Caki2 (cell line): ENCODE results near the gene KCTD4. TPM values are rescaled to one million over a fixed set of nuclear protein-coding genes. Genes with fewer than 3 reads are reported as not detected.
A peak's percentile ranks its signal among the peaks of the same experiment; 100 is the strongest.
"Not testable (repeated sequence)": the region's sequence is repeated elsewhere in the genome, so short reads cannot be mapped to it uniquely, and the experiment has no call there.

Source experiments
- DNase-seq: peaks from one replicate; pipeline ENCODE4 v3.0.0-alpha.2; 2015; ENCODE audit warnings: low read depth
- in situ Hi-C: cut with HindIII; loops from 2 replicates; pipeline ENCODE4 v1.10.0; 2016; ENCODE audit warnings: low sequenced_read_pairs, low pct_unique_long_range_greater_than_20kb, mixed read lengths
- total RNA-seq: library from RNA; depleted of rRNA; stranded (reverse); fragments of >200 nt; shearing (Covaris generic); gene quantifications from 2 replicates; pipeline ENCODE4 v1.2.3, GENCODE V29; 2014; ENCODE audit warnings: low replicate concordance; rRNA removed

Gene KCTD4
- total RNA-seq: 2.2 and 5.0 TPM in 2 replicates

DNA sequence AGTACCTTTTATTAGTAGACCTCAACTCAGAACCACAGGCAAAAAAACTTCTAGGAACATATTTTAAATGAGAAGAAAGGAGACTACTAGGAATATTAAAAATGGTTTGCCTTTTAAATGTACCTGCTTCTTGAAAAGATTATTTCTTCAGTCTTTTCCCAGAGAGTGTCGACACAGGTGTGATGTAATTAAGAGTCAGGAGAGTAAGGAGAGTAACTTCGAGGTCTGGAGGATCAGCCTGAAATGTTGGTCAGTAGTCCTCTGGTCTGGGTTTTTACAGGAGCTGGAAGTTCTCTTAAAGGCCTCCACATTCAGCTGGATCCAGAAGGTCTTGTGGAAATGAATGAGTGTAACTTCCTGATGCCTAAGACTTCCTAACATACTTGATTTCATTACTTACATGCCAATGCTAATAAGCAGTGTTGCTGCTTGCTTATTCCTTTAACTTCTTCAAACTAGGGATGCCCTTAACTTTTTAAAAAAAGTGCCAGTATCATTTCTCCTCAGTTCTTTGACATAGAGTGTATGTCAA is at the start of gene KCTD4:
Gene KCTD4, minus strand, starts transcription at position 345 of the 532 bp plus-strand sequence. CDS start 6,478 bp downstream, outside the sequence.
- in situ Hi-C loops: no loop called here
- DNase-seq: no peak

DNA sequence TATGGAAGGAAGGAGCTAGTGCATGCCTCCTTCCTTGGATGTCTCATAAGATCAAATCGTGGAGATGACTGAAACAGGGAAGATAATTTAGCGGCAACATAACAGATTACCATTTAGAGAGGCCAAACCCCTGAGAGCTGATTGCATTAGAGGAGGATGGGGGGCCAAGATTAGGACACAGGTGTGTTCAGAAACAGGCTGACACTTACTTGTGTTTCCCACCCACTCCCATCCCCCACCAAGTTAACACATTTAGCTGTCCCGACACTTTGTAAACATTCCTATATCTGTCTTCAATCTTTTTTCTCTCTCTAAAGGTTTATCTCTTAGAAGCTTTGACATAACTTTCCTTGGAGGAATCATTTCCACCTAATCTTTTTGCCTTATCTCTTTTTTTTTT is 48.8 kb upstream of the KCTD4 start:
- no peak for DNase-seq
- in situ Hi-C loops: no loop called here

DNA sequence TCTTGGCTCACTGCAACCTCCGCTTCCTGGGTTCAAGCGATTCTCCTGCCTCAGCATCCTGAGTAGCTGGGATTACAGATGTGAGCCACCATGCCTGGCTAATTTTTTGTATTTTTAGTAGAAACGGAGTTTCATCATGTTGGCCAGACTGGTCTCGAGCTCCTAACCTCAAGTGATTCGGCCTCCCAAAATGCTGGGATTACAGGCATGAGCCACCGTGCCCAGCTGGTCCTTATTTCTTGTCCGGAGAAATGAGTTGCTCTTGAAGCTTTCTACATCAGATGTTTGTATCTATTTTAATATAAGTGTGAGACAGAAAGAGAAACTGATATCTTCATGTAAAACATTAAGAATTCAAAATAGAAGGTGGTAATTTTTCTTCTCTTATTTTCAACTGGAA is 43.9 kb upstream of the KCTD4 start:
- in situ Hi-C loops, DNase-seq: not testable (repeated sequence)

DNA sequence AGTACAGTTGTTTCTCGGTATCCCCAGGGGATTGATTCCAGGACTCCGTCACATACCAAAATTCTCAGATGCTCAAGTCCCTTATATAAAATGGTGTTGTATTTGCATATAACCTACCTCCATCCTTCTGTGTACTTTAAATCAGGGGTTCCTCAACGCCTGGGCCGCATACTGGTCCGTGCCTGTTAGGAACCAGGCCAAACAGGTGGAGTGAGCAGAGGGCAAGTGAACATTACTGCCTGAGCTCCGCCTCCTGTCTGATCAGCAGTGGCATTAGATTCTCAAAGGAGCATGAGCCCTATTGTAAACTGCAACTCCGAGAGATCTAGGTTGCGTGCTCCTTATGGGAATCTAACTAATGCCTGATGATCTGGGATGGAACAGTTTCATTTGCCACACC is 42.2 kb upstream of the KCTD4 start:
- in situ Hi-C loops: no loop called here
- no peak for DNase-seq

DNA sequence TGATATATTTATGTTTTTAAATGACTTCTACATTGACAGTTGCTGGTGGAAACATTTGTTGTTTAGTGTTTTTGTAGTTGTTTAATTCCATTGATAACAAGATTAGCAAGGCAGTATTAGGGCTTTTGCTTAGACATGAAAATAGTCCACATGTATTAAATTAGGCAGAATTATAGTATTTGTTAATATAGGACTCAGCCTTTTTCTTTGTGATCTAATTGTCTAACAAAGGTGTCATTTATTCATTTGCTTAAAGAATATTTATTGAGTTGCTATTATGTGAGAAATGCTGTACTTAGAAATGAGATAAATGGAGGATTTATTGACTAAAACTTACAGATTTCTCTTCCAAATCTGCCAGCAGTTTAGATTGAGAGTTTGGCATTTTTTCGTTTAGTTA is 41.7 kb upstream of the KCTD4 start:
- no peak for DNase-seq
- in situ Hi-C loops: no loop called here

DNA sequence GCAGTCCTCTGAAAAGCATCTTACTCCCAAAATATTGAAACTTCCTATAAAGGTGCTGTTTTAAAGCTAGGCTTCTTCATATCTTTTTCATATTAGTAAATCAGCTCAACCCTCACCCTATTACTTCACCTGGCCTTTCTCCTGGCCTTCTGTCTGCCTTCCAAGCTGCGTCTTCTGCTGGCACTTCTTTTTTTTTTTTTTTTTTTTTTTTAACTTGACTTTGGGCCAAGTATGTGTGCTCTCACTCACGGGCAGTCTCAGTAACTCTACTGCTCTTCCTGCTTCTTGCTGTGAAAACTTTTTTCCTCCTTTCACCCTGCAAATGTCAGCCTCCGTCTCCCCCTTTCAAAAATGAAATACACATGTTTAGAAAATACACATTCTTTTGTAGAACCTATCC is 41.2 kb upstream of the KCTD4 start:
- peak; percentile 66 for DNase-seq

DNA sequence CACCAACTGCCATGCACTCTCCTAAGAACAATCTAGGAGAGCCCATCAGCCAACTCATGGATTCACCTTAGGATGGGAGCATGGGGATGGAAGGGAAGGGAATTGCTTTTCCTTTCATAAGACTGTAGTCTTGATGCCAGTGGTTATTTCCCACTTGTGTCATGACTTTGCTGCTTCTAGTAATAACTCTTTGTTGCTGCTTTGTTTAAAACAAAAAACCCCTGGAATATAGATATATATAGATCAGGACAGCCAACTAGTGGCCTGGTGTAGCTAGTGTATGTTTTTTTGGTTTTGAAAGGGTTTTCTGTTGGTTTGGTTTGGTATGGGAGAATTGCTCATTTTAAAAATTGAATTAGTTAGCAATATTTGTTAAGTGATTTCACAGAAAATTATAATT is 39.3 kb upstream of the KCTD4 start:
- in situ Hi-C loops: no loop called here
- no peak for DNase-seq

More for the DNA sequence above, 41.2 kb upstream of the KCTD4 start:
- in situ Hi-C loops: no loop called here

DNA sequence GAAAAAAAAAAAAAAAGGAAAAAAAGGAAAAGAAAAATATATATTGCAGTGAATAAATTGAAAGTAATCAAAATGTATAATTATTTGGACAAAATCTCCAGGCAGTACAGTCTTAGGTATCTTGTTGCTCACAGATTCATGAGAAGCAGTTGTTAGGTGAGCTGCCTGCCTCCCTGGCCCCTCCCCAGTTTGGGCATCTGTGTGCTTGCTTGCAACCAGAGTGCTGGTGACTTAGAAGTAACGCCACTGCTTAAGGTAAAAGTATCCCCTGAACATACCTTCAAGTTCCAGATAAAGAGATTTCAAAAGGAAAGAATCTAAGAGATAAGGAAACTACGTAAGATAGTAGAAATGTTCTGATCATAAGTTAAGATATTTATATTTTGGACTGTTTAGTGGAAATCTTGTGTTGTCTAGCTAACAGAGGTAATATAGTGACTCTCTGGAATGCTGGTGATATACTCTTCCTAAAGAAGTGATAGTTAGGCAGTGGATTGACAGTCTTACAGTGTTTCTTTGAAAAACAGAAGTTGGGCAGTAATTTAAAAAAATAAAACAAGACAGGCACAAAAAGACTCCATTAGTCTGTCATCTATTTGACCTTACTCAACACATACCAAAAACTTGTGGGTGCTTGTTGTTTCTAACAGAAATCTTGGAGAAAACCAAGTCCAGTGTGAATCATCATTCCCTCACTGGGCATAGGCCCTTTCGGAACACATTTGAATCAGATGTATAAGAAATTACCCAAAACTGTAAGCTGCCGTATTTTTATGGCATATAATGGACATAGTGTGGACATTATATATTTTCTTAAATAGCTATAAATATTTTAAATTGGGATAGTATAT is 38.3 kb upstream of the KCTD4 start:
- in situ Hi-C loops: no loop called here
- DNase-seq: no peak

DNA sequence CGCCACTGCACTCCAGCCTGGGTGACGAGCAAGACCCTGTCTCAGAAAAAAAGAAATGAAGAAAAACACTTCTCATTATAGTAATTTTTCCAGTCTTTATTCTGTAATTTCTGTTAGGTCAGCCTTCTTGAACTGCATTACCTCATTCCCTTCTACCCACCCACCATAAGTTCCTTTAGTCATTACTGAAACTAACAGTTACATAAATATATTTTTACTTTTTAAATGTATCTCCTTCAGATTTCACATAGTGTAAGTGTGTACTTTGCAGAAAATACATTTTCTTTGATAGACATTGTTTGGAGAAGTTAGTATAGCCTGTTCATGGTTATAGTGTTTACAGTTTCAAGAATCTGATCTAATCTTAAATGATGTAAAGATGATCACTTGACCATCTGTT is 31.7 kb upstream of the KCTD4 start:
- in situ Hi-C loops: no loop called here
- DNase-seq: no peak

DNA sequence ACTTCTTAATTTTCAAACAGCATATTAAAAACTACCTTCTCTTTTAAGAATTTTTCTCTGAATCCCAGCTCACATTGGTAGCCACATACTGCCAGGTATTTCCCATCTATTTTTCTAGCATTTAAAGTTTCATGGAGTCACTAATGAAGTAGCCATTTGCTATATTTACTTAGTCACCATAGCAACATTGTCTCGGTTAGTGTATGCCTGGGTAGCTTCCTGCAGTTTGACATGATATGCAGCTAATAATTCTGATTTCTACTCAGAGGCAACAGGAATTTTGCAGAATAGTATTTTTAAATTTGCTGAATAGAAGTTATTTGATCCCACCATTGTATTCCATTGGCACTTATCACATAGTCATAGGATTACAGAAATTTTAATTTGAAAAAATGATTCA is 30.9 kb upstream of the KCTD4 start:
- peak; percentile 38 for DNase-seq

DNA sequence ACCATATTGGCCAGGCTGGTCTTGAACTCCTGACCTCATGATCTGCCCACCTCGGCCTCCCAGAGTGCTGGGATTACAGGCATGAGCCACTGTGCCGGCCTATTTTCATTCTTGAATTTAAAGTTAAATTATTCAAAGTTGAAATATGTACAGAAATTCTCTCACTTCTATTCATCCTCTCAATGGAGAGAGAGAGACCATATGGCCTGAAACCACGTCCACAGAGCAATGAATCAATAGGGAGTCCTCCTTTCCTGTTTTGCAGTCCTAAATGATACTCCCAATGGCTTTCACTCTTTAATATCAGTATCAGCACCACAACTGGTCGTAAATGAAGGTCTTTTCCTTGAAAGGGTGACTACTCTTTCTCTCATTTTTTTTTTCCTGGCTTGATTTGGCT is 30.5 kb upstream of the KCTD4 start:
- in situ Hi-C loops: no loop called here
- DNase-seq: no peak

More for the DNA sequence above, 30.9 kb upstream of the KCTD4 start:
- in situ Hi-C loops: no loop called here

DNA sequence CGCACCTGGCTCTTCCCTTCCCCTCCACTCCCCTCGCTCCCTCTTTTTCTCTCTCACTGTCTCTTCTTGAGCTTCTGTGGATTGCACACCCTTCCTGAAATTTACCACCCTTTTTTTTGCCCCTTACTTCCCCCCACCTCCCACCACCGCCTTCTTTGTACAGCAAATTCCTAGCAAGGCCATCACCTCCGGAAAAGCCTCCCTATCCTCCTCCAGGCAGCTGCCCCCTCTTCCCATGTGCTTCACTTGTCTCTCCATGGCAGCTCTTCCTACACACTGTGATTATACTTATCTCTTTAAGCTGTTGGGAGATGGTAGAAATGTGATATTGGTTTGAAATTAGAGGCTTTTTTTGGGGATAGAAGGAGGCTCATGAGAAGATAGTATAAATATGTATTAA is 28.3 kb upstream of the KCTD4 start:
- in situ Hi-C loops: no loop called here

DNA sequence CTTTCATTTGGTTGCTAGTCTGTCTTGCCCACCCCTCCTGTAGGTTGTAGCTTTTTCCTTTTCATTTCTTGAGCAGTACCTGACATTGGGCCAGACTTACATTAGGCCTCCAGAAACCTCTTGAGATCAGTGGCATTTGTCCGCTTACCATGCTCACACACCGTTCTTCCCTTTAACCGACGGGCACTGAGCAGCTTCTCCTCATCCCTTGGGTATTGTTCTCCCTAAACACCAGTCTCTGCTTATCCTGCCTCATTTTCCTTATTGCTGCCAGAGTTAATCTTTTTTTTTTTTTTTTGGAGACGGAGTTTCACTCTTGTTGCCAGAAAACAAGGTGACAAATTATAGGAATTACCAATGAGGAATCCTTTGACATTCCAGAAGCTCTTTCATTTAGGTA is 27.2 kb upstream of the KCTD4 start:
- in situ Hi-C loops: no loop called here
- no peak for DNase-seq

More for the DNA sequence above, 28.3 kb upstream of the KCTD4 start:
- DNase-seq: no peak

DNA sequence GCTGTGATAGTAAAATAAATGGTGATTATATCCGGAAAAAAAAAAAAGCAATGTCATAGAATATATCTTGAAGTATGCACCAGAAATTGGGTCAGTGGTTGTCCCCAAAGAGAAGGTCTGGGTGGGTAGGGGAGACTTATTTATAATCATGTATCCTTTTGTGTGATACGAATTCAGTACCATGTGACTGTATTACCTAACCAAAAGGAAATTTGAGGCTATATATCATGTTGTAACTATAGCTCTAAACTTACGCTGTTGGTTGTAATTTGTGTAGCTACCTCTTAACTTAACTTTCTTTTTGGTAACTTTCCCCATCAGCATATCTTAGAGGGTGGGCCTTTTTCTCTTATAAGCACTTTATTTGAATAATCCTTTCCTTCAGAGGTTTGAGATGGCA is 25.2 kb upstream of the KCTD4 start:
- DNase-seq: no peak
- in situ Hi-C loops: no loop called here

DNA sequence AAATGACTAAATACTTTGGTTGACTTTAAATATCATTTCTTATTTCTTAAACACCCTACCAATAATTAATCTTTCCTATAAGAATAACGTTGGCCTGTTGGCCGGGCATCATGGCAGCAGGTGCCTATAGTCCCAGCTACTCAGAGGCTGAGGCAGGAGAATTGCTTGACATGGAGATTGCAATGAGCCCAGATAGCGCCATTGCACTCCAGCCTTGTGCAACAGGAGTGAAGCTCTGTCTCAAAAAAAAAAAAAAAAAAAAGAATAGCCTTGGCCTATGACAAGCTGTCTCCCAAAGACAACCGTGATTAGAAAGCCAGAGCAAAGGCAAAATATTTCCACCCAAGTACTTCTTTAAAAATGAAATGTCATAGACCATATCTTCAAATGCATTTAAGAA is 24.5 kb upstream of the KCTD4 start:
- in situ Hi-C loops: no loop called here
- no peak for DNase-seq

DNA sequence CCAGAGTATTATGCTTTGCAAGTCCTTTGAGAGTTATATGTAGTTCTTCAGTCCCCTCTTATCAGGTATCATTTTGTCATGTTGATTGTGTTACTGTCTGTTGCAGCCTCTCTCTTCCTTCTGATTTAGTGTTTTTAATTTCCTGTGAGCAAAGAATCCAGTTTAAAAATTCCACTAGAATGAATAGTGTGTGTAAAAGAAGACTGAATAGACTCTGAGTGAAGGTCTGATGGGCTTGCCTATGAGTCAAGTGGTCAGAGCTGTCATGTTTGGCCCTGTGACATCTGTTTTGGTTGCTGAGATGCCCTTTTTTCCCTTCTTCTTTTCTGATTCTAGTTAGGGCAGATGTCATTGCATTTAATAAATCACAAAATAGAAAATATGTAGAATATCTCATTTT is 23.3 kb upstream of the KCTD4 start:
- no peak for DNase-seq
- in situ Hi-C loops: no loop called here

DNA sequence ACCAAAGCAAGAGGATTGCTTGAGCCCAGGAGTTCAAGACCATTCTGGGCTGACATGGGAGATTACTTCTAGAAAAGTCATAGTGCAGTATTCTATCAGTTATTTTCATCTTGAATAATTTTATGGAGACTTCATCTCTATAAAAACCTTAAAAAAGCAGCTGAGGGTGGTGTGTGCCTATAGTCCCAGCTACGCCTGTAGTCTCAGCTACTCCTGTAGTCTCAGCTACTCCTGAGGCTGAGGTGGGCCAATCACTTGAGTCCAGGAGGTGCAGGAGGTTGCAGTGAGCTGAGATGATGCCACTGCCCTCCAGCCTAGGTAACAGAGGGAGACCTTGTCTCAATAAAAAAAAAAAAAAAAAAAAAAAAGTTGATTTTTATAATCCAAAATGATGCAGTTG is 22.1 kb upstream of the KCTD4 start:
- in situ Hi-C loops: no loop called here
- DNase-seq: no peak

DNA sequence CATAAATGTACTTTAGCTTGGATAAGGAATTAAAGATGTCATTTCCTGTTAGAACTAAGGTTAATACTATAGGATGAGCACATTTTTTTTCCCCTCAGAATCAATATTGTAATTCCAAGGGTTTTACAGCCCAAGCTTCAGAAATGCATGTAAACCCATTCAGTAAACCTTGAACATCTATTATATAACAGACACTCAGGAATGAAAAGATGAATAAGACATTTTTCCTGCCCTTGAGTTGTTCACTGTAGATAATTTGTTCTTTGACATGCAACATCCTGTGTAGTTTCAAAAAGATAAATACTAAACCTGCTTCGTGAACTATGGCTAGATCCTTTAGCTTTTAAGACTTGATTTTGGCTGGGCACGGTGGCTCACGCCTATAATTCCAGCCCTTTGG is 21.7 kb upstream of the KCTD4 start:
- in situ Hi-C loops: no loop called here
- no peak for DNase-seq

DNA sequence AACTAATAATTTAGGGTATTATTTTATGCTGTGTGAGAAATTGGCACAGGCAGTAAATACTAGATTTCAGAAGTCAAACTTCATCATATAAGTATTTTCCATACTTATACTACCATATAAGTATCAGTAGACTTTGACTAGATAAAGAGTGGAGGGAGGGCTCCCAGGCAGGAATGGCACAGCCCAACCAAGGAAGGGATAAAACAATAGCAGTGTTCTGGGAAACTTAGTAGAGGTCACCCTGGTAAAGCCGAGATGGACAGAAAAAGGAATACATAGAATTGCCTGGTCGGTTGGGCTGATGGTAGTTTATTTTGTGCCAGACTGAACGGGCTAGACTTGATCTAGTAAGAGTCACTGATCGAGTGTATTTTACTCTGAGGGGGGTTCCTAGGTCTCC is 19.6 kb upstream of the KCTD4 start:
- no peak for DNase-seq
- in situ Hi-C loops: no loop called here

DNA sequence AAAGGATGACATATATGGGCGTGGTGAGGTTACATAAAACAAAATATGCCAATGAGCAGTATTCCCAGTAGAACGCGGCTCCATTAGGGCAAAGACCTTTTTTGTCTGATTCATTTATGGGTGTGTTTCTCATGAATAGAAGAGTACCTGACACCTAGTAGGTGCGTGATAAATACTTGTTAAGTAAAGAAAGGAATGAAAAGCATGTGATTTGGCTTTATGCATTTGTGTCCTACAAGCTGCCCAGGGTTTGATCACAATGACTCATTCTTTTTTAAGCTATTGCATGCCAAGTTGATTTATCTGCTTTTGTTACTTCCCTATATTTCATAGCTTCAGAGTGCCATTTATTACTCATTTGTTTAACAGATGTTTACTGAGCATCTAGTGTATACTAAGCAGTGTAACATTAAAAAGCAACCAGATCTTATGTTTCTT is 19.1 kb upstream of the KCTD4 start:
- in situ Hi-C loops: no loop called here
- peak; percentile 89 for DNase-seq
